ENCODE data around the gene C16orf82. TPM values are rescaled to one million over a fixed set of nuclear protein-coding genes. Genes with fewer than 3 reads are reported as not detected.
"Not testable (repeated sequence)": the region's sequence is repeated elsewhere in the genome, so short reads cannot be mapped to it uniquely, and the experiment has no call there.

C16orf82 gene
- total and polyA plus RNA-seq, 8 donors: not detected

DNA sequence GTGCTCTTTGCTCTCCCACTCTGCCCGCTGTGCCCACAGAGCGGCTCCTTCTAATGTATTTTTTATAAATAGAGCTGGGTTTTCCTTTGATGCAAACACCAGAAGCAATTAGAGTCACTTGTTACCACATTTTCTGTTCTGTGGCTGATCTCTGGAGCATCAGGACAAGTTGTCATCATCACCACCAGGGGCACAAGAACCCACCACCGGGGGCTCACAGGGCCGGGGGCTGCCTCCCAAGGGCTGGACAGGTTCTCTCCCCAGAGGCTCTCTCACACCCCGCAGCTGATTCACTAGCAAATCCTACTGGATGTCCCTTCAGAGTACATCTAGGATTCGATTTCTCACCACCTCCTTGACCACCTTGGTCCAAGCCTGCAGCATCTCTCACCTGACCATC, 18.5 kb downstream of the C16orf82 start:
- intact Hi-C loops (cut with DNase I; ENCODE audit: low total_unique reads): no loop called here
- WGBS, 5 donors: 60 to 70% (median 67%) methylated on average over 6 of the region's 6 CpGs
- TF ChIP-seq EP300 (IDR thresholded peaks at IDR 0.05) (no peak), POLR2AphosphoS5 (IDR thresholded peaks at IDR 0.05) (no peak), POLR2A (IDR thresholded peaks at IDR 0.05) (no peak)
- TF ChIP-seq, protein P1, sequence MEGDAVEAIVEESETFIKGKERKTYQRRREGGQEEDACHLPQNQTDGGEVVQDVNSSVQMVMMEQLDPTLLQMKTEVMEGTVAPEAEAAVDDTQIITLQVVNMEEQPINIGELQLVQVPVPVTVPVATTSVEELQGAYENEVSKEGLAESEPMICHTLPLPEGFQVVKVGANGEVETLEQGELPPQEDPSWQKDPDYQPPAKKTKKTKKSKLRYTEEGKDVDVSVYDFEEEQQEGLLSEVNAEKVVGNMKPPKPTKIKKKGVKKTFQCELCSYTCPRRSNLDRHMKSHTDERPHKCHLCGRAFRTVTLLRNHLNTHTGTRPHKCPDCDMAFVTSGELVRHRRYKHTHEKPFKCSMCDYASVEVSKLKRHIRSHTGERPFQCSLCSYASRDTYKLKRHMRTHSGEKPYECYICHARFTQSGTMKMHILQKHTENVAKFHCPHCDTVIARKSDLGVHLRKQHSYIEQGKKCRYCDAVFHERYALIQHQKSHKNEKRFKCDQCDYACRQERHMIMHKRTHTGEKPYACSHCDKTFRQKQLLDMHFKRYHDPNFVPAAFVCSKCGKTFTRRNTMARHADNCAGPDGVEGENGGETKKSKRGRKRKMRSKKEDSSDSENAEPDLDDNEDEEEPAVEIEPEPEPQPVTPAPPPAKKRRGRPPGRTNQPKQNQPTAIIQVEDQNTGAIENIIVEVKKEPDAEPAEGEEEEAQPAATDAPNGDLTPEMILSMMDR (IDR thresholded peaks at IDR 0.05): no peak
- H3K4me3 ChIP-seq: no peak overlapping the region
- no peaks in the 10 kb centered on the region for H3K4me1 ChIP-seq
- H3K27me3 ChIP-seq: peaks cover 0 to 73% (median 2%) of the 10 kb centered on the region in 3 donors
- no peaks in the 10 kb centered on the region for H3K9me3 ChIP-seq
- H3K36me3 ChIP-seq: no peaks in the 10 kb centered on the region
- no peak for DNase-seq
- H3K27ac ChIP-seq: no peak overlapping the region

DNA sequence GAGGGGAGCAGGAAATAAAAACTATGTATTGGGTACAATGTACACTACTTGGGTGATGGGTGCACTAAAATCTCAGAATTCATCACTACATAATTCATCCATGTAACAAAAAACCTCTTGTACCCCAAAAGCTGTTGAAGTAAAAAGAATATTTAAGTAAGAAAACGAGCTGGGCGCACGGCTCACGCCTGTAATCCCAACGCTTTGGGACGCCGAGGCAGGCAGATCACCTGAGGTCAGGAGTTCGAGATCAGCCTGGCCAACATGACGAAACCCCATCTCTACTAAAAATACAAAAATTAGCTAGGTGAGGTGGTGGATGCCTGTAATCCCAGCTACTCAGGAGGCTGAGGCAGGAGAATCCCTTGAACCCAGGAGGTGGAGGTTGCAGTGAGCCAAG, 19.3 kb downstream of the C16orf82 start:
- H3K4me1 ChIP-seq; H3K36me3 ChIP-seq; intact Hi-C loops (cut with DNase I; ENCODE audit: low total_unique reads); H3K9me3 ChIP-seq; H3K4me3 ChIP-seq; H3K27ac ChIP-seq; DNase-seq: not testable (repeated sequence)
- H3K27me3 ChIP-seq: peaks cover 0 to 68% (median 2%) of the 10 kb centered on the region in 3 donors
- 86 to 95% (median 90%) methylated on average over 9 of the region's 9 CpGs for WGBS, 5 donors

DNA sequence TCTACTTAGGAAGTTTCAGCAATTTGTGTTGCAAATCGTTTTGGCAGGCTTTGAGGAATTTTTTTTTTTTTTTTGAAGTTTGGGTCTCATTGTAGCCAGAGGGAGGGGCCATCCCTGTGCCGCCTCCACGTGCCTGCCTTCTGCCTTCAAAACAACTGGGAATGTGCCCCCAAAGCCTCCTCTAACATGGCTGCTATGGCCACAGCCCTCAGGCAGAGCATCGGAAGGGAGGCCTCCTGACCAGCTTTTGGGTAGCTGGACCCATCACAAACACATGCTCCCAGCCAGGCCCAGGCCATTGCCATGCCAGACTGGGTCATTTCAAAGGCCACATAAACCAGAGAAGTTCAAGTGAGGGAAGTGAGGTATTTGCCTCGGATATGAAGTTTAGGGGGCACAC, 21.5 kb downstream of the C16orf82 start:
- H3K27ac ChIP-seq: no peak overlapping the region
- TF ChIP-seq EP300 (IDR thresholded peaks at IDR 0.05) (no peak), POLR2A (IDR thresholded peaks at IDR 0.05) (no peak), POLR2AphosphoS5 (IDR thresholded peaks at IDR 0.05) (no peak)
- TF ChIP-seq, protein P1 (IDR thresholded peaks at IDR 0.05): no peak
- WGBS, 5 donors: 48 to 60% (median 52%) methylated on average over 5 of the region's 5 CpGs
- H3K36me3 ChIP-seq: no peaks in the 10 kb centered on the region
- no peak for DNase-seq
- no peaks in the 10 kb centered on the region for H3K4me1 ChIP-seq
- peaks cover 0 to 59% (median 2%) of the 10 kb centered on the region in 3 donors for H3K27me3 ChIP-seq
- intact Hi-C loops (cut with DNase I; ENCODE audit: low total_unique reads): no loop called here
- H3K4me3 ChIP-seq: no peak overlapping the region
- H3K9me3 ChIP-seq: no peaks in the 10 kb centered on the region

DNA sequence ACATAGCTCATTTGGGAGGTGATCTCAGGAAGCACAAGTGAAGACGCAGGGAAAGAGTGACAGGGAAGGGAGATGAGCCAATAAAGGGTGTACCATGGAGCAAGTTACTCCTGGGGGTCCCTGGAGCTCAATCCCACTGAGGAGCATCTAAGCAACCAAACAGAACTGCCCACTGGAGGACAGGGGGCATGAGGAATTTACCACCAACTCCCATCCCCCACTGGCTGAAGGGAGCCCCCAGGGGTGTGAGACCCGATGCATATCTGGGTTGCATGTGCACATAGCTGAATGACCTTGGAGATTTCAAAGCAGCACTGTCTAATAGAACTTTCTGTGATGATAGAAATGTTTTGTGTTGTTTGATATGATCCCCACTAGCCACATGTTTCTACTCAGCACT, 29.6 kb downstream of the C16orf82 start:
- H3K4me3 ChIP-seq: no peak overlapping the region
- no peak for DNase-seq
- H3K9me3 ChIP-seq: peaks cover 0 to 6% (median 2%) of the 10 kb centered on the region in 4 donors
- TF ChIP-seq POLR2A (IDR thresholded peaks at IDR 0.05) (no peak), POLR2AphosphoS5 (IDR thresholded peaks at IDR 0.05) (no peak), EP300 (IDR thresholded peaks at IDR 0.05) (no peak)
- TF ChIP-seq, protein P1 (IDR thresholded peaks at IDR 0.05): no peak
- intact Hi-C loops (cut with DNase I; ENCODE audit: low total_unique reads): no loop called here
- no peaks in the 10 kb centered on the region for H3K4me1 ChIP-seq
- H3K27ac ChIP-seq: no peak overlapping the region
- 65 to 87% (median 79%) methylated on average over 2 of the region's 2 CpGs for WGBS, 5 donors
- H3K27me3 ChIP-seq: peaks cover 0 to 12% (median 0%) of the 10 kb centered on the region in 3 donors
- H3K36me3 ChIP-seq: no peaks in the 10 kb centered on the region

DNA sequence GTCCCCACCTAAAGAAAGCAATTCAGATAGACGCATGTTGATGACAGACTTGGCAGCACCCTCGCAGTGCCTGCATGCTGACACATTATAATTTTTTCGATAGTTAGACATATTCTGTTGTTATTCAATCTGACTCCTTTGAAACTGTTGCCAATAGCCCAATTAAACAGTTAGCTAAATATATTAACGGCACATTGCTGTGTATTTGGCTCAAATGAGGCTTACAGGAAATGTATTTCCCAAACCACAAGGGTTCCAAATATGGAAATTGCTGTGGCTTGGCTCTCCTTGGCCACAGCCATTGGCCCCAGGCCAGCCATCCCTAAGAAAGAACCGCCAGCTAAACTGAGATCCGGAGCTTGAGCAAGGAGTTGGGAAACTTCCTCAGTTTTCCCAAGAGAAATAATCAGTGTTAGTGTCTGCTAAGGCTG, 31.1 kb downstream of the C16orf82 start:
- TF ChIP-seq POLR2AphosphoS5 (IDR thresholded peaks at IDR 0.05): no peak
- no peak for TF ChIP-seq POLR2A (IDR thresholded peaks at IDR 0.05)
- TF ChIP-seq, protein P1 (IDR thresholded peaks at IDR 0.05): no peak
- no peak for TF ChIP-seq EP300 (IDR thresholded peaks at IDR 0.05)
- Histone ChIP-seq H3K36me3 (no peaks in the 10 kb centered on the region), H3K27me3 (peaks cover 0 to 6% (median 0%) of the 10 kb centered on the region in 3 donors), H3K27ac (no peak overlapping the region), H3K9me3 (peaks cover 0 to 6% (median 2%) of the 10 kb centered on the region in 4 donors), H3K4me3 (no peak overlapping the region), H3K4me1 (no peaks in the 10 kb centered on the region)
- intact Hi-C loops (cut with DNase I; ENCODE audit: low total_unique reads): no loop called here
- DNase-seq: peak in 1 of 2 donors; percentile 46
- 44 to 61% (median 57%) methylated on average over 5 to 6 of the region's 6 CpGs for WGBS, 5 donors

Measured in stomach (tissue), 9 donors.